Esophagus (tissue), 2 donors: ENCODE measurements around the gene KIRREL3. TPM values are rescaled to one million over a fixed set of nuclear protein-coding genes. Genes with fewer than 3 reads are reported as not detected.

Source experiments
- H3K27ac ChIP-seq, 2 donors: one replicate each; pipeline ENCODE4 v1.5.1; 2013; ENCODE audit warnings: low read depth in 2 of 2, mild to moderate bottlenecking in 2 of 2, inconsistent platforms in 1 of 2, low read length in 1 of 2, moderate library complexity in 1 of 2
- H3K27me3 ChIP-seq, 2 donors: one replicate each; pipeline ENCODE4 v1.6.1; 2013; ENCODE audit warnings: low read length in 2 of 2, control low read depth in 1 of 2, mild to moderate bottlenecking in 1 of 2; ENCODE audit not compliant: insufficient read depth in 2 of 2, control insufficient read depth in 1 of 2
- H3K36me3 ChIP-seq, 2 donors: one replicate each; pipeline ENCODE4 v1.6.1; 2013; ENCODE audit warnings: low read length in 1 of 2; ENCODE audit not compliant: control insufficient read depth in 2 of 2, insufficient read depth in 2 of 2
- H3K4me1 ChIP-seq, 2 donors: one replicate each; pipeline ENCODE4 v1.6.1; 2013; ENCODE audit warnings: low read length in 1 of 2; ENCODE audit not compliant: control insufficient read depth in 2 of 2, insufficient read depth in 2 of 2
- H3K4me3 ChIP-seq, 2 donors: one replicate each; pipeline ENCODE4 v1.5.1; 2013; ENCODE audit warnings: low read length in 2 of 2, mild to moderate bottlenecking in 2 of 2, low read depth in 1 of 2, moderate library complexity in 1 of 2
- H3K9me3 ChIP-seq, 2 donors: one replicate each; pipeline ENCODE4 v1.6.1; 2013; ENCODE audit warnings: mild to moderate bottlenecking in 2 of 2, low read depth in 1 of 2, low read length in 1 of 2, moderate library complexity in 1 of 2; ENCODE audit not compliant: control insufficient read depth in 2 of 2, insufficient read depth in 1 of 2
- WGBS, 2 donors: extraction: QIAGEN DNeasy Blood & Tissue Kit; methylation state at CpG; one replicate each; pipeline ENCODE4 v1.1.7; 2013; 5-methylcytosine and 5-hydroxymethylcytosine counted together
- polyA plus RNA-seq, 2 donors: library from polyadenylated mRNA; stranded (reverse); fragments of 200-250 nt; gene quantifications; one replicate each; pipeline ENCODE4 v1.2.3, GENCODE V29; 2013
- donor health status: healthy with polysubstance abuse.
- donor health status: Bipolar disorder and iron deficiency.

KIRREL3 gene
- polyA plus RNA-seq, 2 donors: 0.05 to 0.12 TPM

DNA sequence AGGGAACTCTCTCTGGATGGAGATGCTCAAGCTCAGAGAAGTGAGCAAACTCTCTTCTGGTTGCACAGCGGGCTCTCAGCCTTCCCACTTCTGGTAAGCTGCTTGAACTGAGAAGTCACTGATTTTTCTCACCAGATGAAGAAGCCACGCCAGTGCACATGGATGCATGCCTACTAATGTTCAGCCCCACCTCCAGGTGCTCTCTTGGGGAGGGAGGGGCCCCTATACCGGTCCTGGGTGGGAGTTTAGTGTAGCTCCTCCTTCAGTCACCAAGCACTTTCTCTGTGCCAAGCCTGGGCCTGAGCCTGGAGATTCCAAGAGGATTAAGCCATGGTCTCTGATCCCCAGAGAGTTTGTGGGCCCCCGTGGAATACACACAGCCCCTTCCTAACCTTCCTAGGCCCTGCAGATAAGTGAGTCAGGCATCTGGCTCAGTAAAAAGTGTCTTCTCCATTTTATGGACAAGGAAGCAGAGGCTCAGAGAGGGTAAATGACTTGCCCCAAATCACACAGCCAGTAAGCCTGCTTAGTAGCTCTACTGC lies 502.9 kb downstream of the KIRREL3 start:
- Histone ChIP-seq H3K27ac (no peak overlapping the region), H3K4me3 (no peak overlapping the region), H3K4me1 (peaks cover 0 to 3% of the 10 kb centered on the region in 2 donors), H3K36me3 (no peaks in the 10 kb centered on the region), H3K9me3 (no peaks in the 10 kb centered on the region), H3K27me3 (peaks cover 0 to 5% of the 10 kb centered on the region in 2 donors)
- WGBS, 2 donors: 43 to 48% methylated on average over 4 of the region's 4 CpGs

DNA sequence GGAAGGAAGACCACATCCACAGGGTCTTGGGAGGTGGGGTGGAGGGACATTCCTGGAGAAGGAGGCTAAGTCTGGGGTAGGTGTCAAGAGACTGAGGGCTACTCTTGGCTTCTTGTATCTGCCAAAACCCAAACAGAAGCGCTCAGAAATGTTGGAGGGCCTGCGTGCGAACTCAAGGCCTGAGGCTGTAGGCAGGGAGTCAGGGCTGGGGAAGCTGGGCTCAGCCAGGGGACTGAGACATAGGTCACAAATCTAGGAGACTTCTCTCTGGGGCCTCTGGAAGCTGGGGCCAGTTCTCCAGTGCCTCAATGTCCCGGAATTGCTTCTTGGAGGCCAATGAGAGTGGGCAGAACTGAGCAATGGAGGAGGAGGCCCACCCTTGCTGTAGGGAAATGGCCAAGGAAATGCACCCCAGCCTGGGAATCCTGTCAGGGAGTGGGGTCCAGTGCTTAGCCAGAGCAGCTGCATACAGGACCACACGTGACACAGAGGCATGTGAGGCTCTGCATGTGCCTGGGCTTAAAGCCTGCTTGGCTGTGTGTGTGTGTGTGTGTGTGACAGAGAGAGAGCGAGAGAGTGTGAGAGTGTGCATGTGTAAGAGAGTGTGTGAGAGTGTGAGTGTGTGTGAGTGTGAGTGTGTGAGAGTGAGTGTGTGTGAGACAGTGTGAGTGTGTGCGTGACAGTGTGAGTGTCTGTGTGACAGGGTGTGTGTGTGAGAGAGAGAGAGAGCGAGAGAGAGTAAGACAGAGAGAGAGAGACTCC lies 503.8 kb downstream of the KIRREL3 start:
- Histone ChIP-seq H3K27me3 (peaks cover 0 to 5% of the 10 kb centered on the region in 2 donors), H3K4me3 (no peak overlapping the region), H3K9me3 (no peaks in the 10 kb centered on the region), H3K4me1 (peaks cover 0 to 2% of the 10 kb centered on the region in 2 donors), H3K27ac (no peak overlapping the region), H3K36me3 (no peaks in the 10 kb centered on the region)
- WGBS, 2 donors: 76 to 88% methylated on average over 8 of the region's 8 CpGs

- Histone ChIP-seq H3K36me3 (no peaks in the 10 kb centered on the region), H3K27me3 (no peaks in the 10 kb centered on the region), H3K27ac (no peak overlapping the region), H3K9me3 (no peaks in the 10 kb centered on the region), H3K4me3 (no peak overlapping the region), H3K4me1 (no peaks in the 10 kb centered on the region)
- WGBS, 2 donors: 88 to 89% methylated on average over 13 of the region's 13 CpGs
These were observed 505.0 kb downstream of the KIRREL3 start for GRCh38 chr11:126495281-126496220.

- H3K27me3 ChIP-seq: no peaks in the 10 kb centered on the region
- 80 to 83% methylated on average over 10 of the region's 10 CpGs for WGBS, 2 donors
- no peak overlapping the region for H3K27ac ChIP-seq
- H3K4me3 ChIP-seq: no peak overlapping the region
- H3K4me1 ChIP-seq: no peaks in the 10 kb centered on the region
- no peaks in the 10 kb centered on the region for H3K9me3 ChIP-seq
- no peaks in the 10 kb centered on the region for H3K36me3 ChIP-seq
These were observed 505.7 kb downstream of the KIRREL3 start for GRCh38 chr11:126494831-126495230.

DNA sequence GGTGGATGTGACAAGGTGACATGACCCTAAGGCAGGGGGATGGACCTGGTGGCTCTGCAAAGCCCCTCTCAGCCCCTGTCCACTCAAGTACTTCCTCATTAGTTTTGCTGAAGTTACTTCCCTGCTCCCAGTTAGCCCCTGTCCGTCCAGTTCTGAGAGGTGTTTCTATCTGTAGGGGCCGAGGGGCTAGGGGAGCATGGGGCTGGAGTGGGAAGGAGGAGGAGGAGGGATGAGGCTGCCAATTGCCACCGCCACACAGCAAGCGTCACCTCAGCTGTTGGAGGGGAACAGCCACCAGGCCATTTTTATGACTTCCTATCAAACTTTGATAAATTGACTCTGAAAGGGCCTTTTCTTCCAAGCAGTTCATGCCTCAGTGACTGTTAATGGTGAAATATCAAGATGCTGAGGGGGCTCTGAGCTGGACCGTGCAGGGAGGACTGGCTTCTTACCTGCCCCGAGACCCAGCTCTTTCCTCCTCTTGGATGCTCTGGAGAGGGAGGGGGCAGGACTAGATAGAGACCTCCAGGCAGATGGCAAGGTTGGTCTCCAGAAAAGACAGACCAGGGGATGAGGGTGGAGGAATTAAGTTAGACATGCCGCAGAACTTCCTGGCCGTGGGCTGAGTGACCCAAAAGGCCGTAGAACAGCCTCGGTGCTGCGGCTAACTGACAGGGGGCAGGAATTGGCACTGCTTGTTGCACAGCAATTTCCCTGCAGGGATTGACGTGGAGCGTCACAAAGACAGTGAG lies 508.1 kb downstream of the KIRREL3 start:
- no peaks in the 10 kb centered on the region for H3K9me3 ChIP-seq
- no peaks in the 10 kb centered on the region for H3K36me3 ChIP-seq
- H3K27ac ChIP-seq: no peak overlapping the region
- H3K4me1 ChIP-seq: no peaks in the 10 kb centered on the region
- WGBS, 2 donors: 79 to 82% methylated on average over 13 of the region's 13 CpGs
- H3K27me3 ChIP-seq: no peaks in the 10 kb centered on the region
- no peak overlapping the region for H3K4me3 ChIP-seq

DNA sequence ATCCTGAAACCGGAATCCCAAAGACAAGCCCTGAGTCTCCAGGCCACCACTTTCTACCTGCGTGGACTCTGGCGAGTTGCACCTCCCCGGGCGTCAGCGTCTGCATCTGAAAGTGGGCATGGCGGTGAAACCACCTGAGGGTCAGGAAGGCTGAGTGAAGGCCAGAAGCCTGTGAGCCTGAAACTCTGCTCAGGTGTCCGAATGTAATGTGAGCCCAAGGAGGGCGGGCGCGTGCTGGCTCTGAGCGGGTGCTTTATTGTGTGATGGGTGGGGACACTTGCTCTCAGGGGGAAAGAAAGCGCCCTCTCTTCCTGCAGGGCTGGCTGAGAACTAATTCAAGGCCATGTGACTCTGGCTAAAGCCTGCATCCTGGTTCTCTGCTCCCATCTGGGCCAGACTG lies 509.5 kb downstream of the KIRREL3 start:
- Histone ChIP-seq H3K27ac (no peak overlapping the region), H3K4me1 (no peaks in the 10 kb centered on the region), H3K4me3 (no peak overlapping the region), H3K36me3 (no peaks in the 10 kb centered on the region), H3K9me3 (no peaks in the 10 kb centered on the region), H3K27me3 (no peaks in the 10 kb centered on the region)
- 79 to 85% methylated on average over 13 of the region's 13 CpGs for WGBS, 2 donors

- WGBS, 2 donors: 68 to 69% methylated on average over 21 of the region's 21 CpGs
- H3K27ac ChIP-seq: no peak overlapping the region
- no peaks in the 10 kb centered on the region for H3K4me1 ChIP-seq
- no peaks in the 10 kb centered on the region for H3K27me3 ChIP-seq
- no peaks in the 10 kb centered on the region for H3K9me3 ChIP-seq
- no peak overlapping the region for H3K4me3 ChIP-seq
- no peaks in the 10 kb centered on the region for H3K36me3 ChIP-seq
These were observed 510.5 kb downstream of the KIRREL3 start for GRCh38 chr11:126489836-126490660.

DNA sequence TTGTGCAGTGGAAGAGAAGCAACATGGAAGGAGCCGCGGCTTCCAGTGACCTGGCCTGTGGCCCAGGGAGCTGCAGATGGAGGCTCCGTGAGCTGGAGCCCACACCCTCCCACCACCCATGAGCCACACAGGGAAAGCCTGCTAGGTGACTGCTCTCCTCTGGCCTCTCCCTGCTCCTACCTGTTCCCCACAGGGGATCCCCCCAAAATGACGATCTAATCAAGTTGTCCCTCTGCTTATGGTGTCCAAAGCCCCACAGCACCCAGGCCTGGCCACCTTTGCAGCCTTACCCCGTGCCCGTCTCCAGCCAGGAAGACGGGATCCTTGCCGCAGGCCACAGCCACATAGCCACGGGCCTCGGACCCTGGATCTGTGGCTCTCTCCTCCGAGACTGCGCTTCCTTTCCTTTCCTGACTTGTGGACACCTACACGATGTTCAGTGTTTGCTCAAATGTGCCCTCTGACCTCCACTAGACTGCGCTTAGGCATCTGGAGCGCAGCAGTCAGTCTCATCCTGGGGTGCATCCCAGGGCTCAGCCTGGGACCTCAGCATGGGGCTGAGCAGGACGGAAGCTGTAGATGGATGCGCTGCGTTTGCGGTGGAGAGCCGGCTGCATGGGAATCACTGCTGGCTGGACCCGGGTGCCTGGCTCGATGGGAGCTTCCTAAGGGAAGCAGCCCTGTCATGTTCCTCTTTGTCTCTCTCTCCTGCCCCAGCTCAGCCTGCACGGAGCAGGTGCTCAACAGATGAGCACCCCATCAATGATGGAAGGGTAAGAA lies 511.8 kb downstream of the KIRREL3 start:
- H3K4me1 ChIP-seq: peaks cover 0 to 3% of the 10 kb centered on the region in 2 donors
- 89 to 90% methylated on average over 23 of the region's 23 CpGs for WGBS, 2 donors
- no peaks in the 10 kb centered on the region for H3K36me3 ChIP-seq
- no peaks in the 10 kb centered on the region for H3K9me3 ChIP-seq
- H3K27me3 ChIP-seq: no peaks in the 10 kb centered on the region
- no peak overlapping the region for H3K27ac ChIP-seq
- no peak overlapping the region for H3K4me3 ChIP-seq
